ENCODE measurements around the gene PORCN. TPM values are rescaled to one million over a fixed set of nuclear protein-coding genes. Genes with fewer than 3 reads are reported as not detected.
A peak's percentile ranks its signal among the peaks of the same experiment; 100 is the strongest.

Gene PORCN
- 10 to 100 TPM; 26.1 to 29.2 TPM for total RNA-seq

GRCh38 chrX:48508400-48509244 is at the start of gene PORCN:
TSS of gene PORCN (plus strand) at chrX:48508992. CDS start at chrX:48509821, 829 bp downstream.
- DNase-seq, result peak; percentile 82
- ChIA-PET POLR2A (interaction anchor here (0.8 to 2.3 kb wide), 4 partner anchors 12 to 66 kb away, joined by 3 to 11 read pairs (median 4); partner anchors contain the start of genes EBP and RBM3), CTCF (interaction anchor here (1.0 to 1.3 kb wide), 2 partner anchors 31 to 41 kb away, joined by 3 to 4 read pairs; partner anchors contain the start of gene TBC1D25)
- Mint-ChIP-seq H3K9me3 (no peaks in the 10 kb centered on the region), H3K36me3 (ENCODE audit: low read depth) (peaks cover 18% of the 10 kb centered on the region), H3K4me3 (peak within 1 kb of the TSS; percentile 81), H3K4me1 (peaks cover 33% of the 10 kb centered on the region), H3K27ac (peak within 1 kb of the TSS; percentile 47), H3K27me3 (no peaks in the 10 kb centered on the region)

- no peak overlapping the region for H3K27ac Mint-ChIP-seq
- H3K4me3 Mint-ChIP-seq, result no peak overlapping the region
- CTCF ChIA-PET, result no interaction called here
Measured at GRCh38 chrX:48459483-48459882, 49.3 kb upstream of the PORCN start.

GRCh38 chrX:48460031-48460430 is 48.8 kb upstream of the PORCN start:
- CTCF ChIA-PET, result no interaction called here

More at GRCh38 chrX:48459483-48459882, 49.3 kb upstream of the PORCN start:
- no peaks in the 10 kb centered on the region for H3K27me3 Mint-ChIP-seq
- H3K4me1 Mint-ChIP-seq, result peaks cover 14% of the 10 kb centered on the region
- no peak for DNase-seq
- H3K36me3 Mint-ChIP-seq (ENCODE audit: low read depth), result peaks cover 41% of the 10 kb centered on the region
- H3K9me3 Mint-ChIP-seq, result no peaks in the 10 kb centered on the region
- POLR2A ChIA-PET, result no interaction called here

GRCh38 chrX:48460606-48461005 is 48.2 kb upstream of the PORCN start:
- Mint-ChIP-seq H3K27me3 (no peaks in the 10 kb centered on the region), H3K9me3 (no peaks in the 10 kb centered on the region), H3K4me3 (no peak overlapping the region), H3K27ac (no peak overlapping the region), H3K36me3 (ENCODE audit: low read depth) (peaks cover 48% of the 10 kb centered on the region), H3K4me1 (peaks cover 23% of the 10 kb centered on the region)
- DNase-seq, result no peak
- ChIA-PET POLR2A (no interaction called here), CTCF (no interaction called here)

More at GRCh38 chrX:48460031-48460430, 48.8 kb upstream of the PORCN start:
- POLR2A ChIA-PET, result no interaction called here
- no peak overlapping the region for H3K27ac Mint-ChIP-seq
- H3K4me1 Mint-ChIP-seq, result peaks cover 17% of the 10 kb centered on the region
- peaks cover 42% of the 10 kb centered on the region for H3K36me3 Mint-ChIP-seq (ENCODE audit: low read depth)
- DNase-seq, result no peak
- H3K27me3 Mint-ChIP-seq, result no peaks in the 10 kb centered on the region
- no peaks in the 10 kb centered on the region for H3K9me3 Mint-ChIP-seq
- no peak overlapping the region for H3K4me3 Mint-ChIP-seq

GRCh38 chrX:48461830-48462229 is 47.0 kb upstream of the PORCN start:
- ChIA-PET POLR2A (interaction anchor here (1.0 kb wide), 1 partner anchor 61 kb away, joined by 3 read pairs; no protein-coding TSS in a partner anchor), CTCF (interaction anchor here (0.9 kb wide), 1 partner anchor 12 kb away, joined by 3 read pairs; no protein-coding TSS in a partner anchor)
- Mint-ChIP-seq H3K9me3 (no peaks in the 10 kb centered on the region), H3K27ac (no peak overlapping the region), H3K27me3 (no peaks in the 10 kb centered on the region), H3K36me3 (ENCODE audit: low read depth) (peaks cover 59% of the 10 kb centered on the region), H3K4me3 (no peak overlapping the region), H3K4me1 (peaks cover 33% of the 10 kb centered on the region)
- DNase-seq, result no peak

GRCh38 chrX:48465336-48465933 is 43.4 kb upstream of the PORCN start:
- Mint-ChIP-seq H3K9me3 (no peaks in the 10 kb centered on the region), H3K27me3 (no peaks in the 10 kb centered on the region), H3K4me3 (peak overlapping the region; percentile 11), H3K4me1 (peaks cover 51% of the 10 kb centered on the region), H3K36me3 (ENCODE audit: low read depth) (peaks cover 54% of the 10 kb centered on the region), H3K27ac (peak overlapping the region; percentile 51)
- DNase-seq, result no peak
- CTCF ChIA-PET, result no interaction called here
- POLR2A ChIA-PET, result interaction anchor here (1.3 kb wide), 1 partner anchor 56 kb away, joined by 3 read pairs; the partner anchor contains the start of gene EBP

- ChIA-PET CTCF (interaction anchor here (1.0 to 3.6 kb wide), 2 partner anchors 9 to 73 kb away, joined by 3 to 17 read pairs; partner anchors contain the start of gene TBC1D25), POLR2A (interaction anchor here (1.3 to 3.9 kb wide), 2 partner anchors 55 to 108 kb away, joined by 3 to 20 read pairs; partner anchors contain the start of genes EBP and RBM3)
- DNase-seq, result peak; percentile 23
- H3K36me3 Mint-ChIP-seq (ENCODE audit: low read depth), result peaks cover 45% of the 10 kb centered on the region
- no peaks in the 10 kb centered on the region for H3K27me3 Mint-ChIP-seq
- H3K9me3 Mint-ChIP-seq, result no peaks in the 10 kb centered on the region
- peak overlapping the region; percentile 96 for H3K4me3 Mint-ChIP-seq
- H3K4me1 Mint-ChIP-seq, result peaks cover 49% of the 10 kb centered on the region
- H3K27ac Mint-ChIP-seq, result peak overlapping the region; percentile 40
Measured at GRCh38 chrX:48466696-48467095, 42.1 kb upstream of the PORCN start.

GRCh38 chrX:48467281-48467761 is 41.5 kb upstream of the PORCN start:
- H3K4me1 Mint-ChIP-seq, result peaks cover 49% of the 10 kb centered on the region
- H3K27me3 Mint-ChIP-seq, result no peaks in the 10 kb centered on the region
- no peaks in the 10 kb centered on the region for H3K9me3 Mint-ChIP-seq
- H3K4me3 Mint-ChIP-seq, result peak overlapping the region; percentile 96
- H3K36me3 Mint-ChIP-seq (ENCODE audit: low read depth), result peaks cover 45% of the 10 kb centered on the region
- CTCF ChIA-PET, result interaction anchor here (0.6 to 3.6 kb wide), 4 partner anchors 8 to 73 kb away, joined by 3 to 17 read pairs (median 4); partner anchors contain the start of genes PORCN and TBC1D25
- H3K27ac Mint-ChIP-seq, result no peak overlapping the region
- DNase-seq, result no peak
- POLR2A ChIA-PET, result interaction anchor here (1.9 to 3.9 kb wide), 3 partner anchors 12 to 107 kb away, joined by 5 to 20 read pairs (median 10); partner anchors contain the start of genes RBM3 and TBC1D25

GRCh38 chrX:48468247-48468671 is 40.5 kb upstream of the PORCN start:
- H3K4me1 Mint-ChIP-seq, result peaks cover 45% of the 10 kb centered on the region
- POLR2A ChIA-PET, result interaction anchor here (0.9 to 3.9 kb wide), 5 partner anchors 11 to 268 kb away, joined by 3 to 20 read pairs (median 8); partner anchors contain the start of genes EBP, RBM3 and TBC1D25
- peaks cover 38% of the 10 kb centered on the region for H3K36me3 Mint-ChIP-seq (ENCODE audit: low read depth)
- H3K9me3 Mint-ChIP-seq, result no peaks in the 10 kb centered on the region
- peak; percentile 41 for DNase-seq
- peak overlapping the region; percentile 90 for H3K27ac Mint-ChIP-seq
- no peaks in the 10 kb centered on the region for H3K27me3 Mint-ChIP-seq
- peak overlapping the region; percentile 96 for H3K4me3 Mint-ChIP-seq
- CTCF ChIA-PET, result interaction anchor here (1.6 to 3.6 kb wide), 2 partner anchors 40 to 72 kb away, joined by 3 to 17 read pairs; partner anchors contain the start of genes PORCN and TBC1D25

GRCh38 chrX:48468693-48469691 is 39.8 kb upstream of the PORCN start:
- no peaks in the 10 kb centered on the region for H3K9me3 Mint-ChIP-seq
- ChIA-PET POLR2A (interaction anchor here (0.9 to 3.9 kb wide), 5 partner anchors 10 to 268 kb away, joined by 3 to 20 read pairs (median 8); partner anchors contain the start of genes EBP, RBM3 and TBC1D25), CTCF (interaction anchor here (1.2 to 3.6 kb wide), 3 partner anchors 37 to 71 kb away, joined by 3 to 17 read pairs (median 3); partner anchors contain the start of genes PORCN and TBC1D25)

GRCh38 chrX:48470110-48470832 is 38.5 kb upstream of the PORCN start, which contains the start of gene SLC38A5:
TSS of gene SLC38A5 (minus strand) at chrX:48470260. CDS start at chrX:48467924, 2,336 bp downstream.
- Mint-ChIP-seq H3K27ac (peak within 1 kb of the TSS; percentile 90), H3K4me1 (peaks cover 44% of the 10 kb centered on the region), H3K36me3 (ENCODE audit: low read depth) (peaks cover 27% of the 10 kb centered on the region), H3K9me3 (no peaks in the 10 kb centered on the region), H3K4me3 (peak within 1 kb of the TSS; percentile 96), H3K27me3 (no peaks in the 10 kb centered on the region)
- no peak for DNase-seq
- ChIA-PET CTCF (interaction anchor here (3.6 kb wide), 1 partner anchor 70 kb away, joined by 17 read pairs; the partner anchor contains the start of gene TBC1D25), POLR2A (no interaction called here)

More at GRCh38 chrX:48468693-48469691, 39.8 kb upstream of the PORCN start:
- peaks cover 44% of the 10 kb centered on the region for H3K4me1 Mint-ChIP-seq
- peaks cover 34% of the 10 kb centered on the region for H3K36me3 Mint-ChIP-seq (ENCODE audit: low read depth)
- no peaks in the 10 kb centered on the region for H3K27me3 Mint-ChIP-seq
- peak overlapping the region; percentile 96 for H3K4me3 Mint-ChIP-seq
- peak overlapping the region; percentile 90 for H3K27ac Mint-ChIP-seq
- DNase-seq, result peak; percentile 52

Data from activated CD4-positive, alpha-beta memory T cell treated with anti-CD3 and anti-CD28 coated beads, Interleukin-2, amount 10 ng/mL, durations not matched to agents 7 days and 5 days (primary cell).